ENCODE results near the gene ADAM11.

The ADAM11 gene

DNA sequence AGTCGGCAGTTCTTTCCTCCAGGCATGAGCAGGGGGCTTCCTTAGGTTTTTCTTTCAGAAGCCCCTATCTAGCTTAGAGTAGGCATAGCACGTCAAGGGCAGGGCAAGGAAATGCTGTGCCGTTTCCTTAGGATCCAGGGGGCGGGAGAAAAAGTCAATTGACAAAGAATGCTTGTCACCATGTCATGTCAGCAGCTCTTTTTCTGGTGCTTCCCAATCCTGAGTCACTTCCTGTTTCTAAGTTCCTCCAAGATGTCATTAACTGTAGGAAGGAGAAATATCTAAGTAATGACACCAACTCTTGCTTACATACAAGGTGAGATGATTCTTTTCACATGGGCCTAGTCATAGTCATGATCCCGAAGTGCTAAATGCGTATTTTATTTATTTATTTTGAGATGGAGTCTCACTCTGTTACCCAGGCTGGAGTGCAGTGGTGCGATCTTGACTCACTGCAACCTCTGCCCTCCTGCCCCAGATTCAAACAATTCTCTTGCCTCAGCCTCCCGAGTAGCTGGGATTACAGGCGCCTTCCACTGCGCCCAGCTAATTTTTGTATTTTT lies 36.1 kb downstream of the ADAM11 start:
- TF ChIP-seq GATA2 (IDR thresholded peaks at IDR 0.05; ENCODE audit: low read depth, low read length): no peak
- TF ChIP-seq GATA3 (IDR thresholded peaks at IDR 0.05; ENCODE audit: low read depth, low read length): no peak

DNA sequence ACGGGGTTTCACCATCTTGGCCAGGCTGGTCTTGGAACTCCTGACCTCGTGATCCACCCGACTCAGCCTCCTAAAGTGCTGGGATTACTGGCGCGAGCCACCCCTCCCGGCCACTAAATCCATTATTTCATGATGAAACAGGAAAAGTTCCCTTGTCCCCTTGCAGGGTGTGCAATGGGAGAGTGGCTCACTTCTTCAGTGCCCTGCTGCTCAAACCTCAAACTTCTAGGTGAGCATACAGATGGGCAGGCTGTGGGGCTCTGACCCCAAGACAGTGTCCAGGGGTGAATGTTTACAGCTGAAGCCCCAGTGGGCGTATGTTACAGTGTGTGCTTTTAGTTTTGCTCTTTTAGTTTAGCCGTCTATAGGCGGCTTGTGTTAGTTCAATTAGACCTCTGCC lies 36.6 kb downstream of the ADAM11 start:
- TF ChIP-seq GATA3 (IDR thresholded peaks at IDR 0.05; ENCODE audit: low read depth, low read length) (no peak), GATA2 (IDR thresholded peaks at IDR 0.05; ENCODE audit: low read depth, low read length) (no peak)

DNA sequence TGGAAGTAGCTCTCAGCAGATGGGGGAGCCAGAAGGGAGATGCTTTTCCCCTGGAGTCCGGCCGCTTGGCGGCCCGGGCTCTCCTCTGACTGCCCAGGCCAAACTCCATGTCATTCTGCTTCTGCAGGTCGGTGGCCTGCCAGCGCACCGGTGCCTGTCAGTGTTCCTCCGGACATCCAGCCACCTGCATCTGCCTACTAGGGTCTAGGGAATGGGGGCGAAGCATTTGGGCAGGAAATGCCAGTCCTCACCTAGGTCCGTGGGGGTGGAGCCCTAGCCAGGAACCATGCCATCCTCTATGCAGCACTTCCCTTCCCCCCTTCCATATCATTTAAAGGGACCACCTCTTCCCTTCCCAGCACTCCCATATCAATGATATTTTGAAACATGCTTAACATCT lies 37.1 kb downstream of the ADAM11 start:
- no peak for TF ChIP-seq GATA2 (IDR thresholded peaks at IDR 0.05; ENCODE audit: low read depth, low read length)
- TF ChIP-seq GATA3 (IDR thresholded peaks at IDR 0.05; ENCODE audit: low read depth, low read length): no peak

DNA sequence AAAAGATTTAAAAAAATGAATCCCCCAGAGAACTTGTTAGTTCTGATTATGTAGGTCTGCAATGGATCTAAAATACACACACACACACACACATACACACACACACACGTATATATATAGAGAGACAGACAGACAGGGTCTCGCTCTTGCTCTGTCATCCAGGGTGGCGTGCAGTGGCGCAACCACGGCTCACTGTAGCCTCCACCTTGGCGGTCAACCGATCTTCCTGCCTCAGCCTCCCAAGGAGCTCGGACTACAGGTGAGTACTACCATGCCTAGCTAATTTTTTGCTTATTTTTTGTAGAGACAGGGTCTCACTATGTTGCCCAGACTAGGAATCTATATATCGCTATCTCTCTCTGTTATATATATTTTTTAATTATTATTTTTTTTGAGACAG lies 37.9 kb downstream of the ADAM11 start:
- TF ChIP-seq GATA3 (IDR thresholded peaks at IDR 0.05; ENCODE audit: low read depth, low read length): no peak

DNA sequence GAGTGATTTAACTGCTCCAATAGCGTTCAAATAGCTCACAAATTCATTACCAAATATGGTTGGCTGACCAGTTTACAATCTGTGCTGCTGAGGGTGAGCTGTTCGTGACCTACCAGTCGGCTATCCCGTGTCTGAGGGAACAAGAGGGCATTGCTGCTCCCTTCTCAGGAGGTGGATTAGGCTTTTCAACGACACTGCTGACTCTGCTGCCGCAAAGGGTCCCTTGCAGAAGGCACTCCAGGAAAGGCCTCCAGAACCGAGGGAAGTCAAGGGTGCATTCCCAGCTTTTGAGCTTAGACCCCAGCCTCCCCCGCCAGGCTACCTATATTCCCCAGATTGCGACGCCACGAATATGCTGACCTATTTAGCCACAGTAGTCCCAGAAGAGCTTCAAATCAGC lies 39.0 kb downstream of the ADAM11 start:
- TF ChIP-seq GATA3 (IDR thresholded peaks at IDR 0.05; ENCODE audit: low read depth, low read length) (no peak), GATA2 (IDR thresholded peaks at IDR 0.05; ENCODE audit: low read depth, low read length) (no peak)

DNA sequence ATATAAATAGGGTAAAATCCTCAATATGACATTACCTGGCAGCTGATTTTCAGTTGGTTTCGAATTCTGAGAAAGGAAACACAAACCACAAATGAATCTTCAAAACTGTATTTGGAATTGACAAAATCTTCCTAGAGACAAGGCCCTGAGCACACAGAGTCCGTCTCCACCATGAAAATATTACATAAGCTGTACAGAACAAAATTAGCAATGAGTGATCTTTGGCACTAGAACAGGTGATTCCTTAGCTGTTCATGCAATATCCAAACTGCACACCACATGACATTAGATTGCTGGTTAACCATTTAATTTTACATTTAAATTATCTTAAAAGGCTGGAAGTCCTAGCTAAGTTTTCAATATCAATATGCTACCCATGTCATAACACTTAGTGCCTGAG lies 39.6 kb downstream of the ADAM11 start:
- TF ChIP-seq GATA2 (IDR thresholded peaks at IDR 0.05; ENCODE audit: low read depth, low read length) (no peak), GATA3 (IDR thresholded peaks at IDR 0.05; ENCODE audit: low read depth, low read length) (no peak)

DNA sequence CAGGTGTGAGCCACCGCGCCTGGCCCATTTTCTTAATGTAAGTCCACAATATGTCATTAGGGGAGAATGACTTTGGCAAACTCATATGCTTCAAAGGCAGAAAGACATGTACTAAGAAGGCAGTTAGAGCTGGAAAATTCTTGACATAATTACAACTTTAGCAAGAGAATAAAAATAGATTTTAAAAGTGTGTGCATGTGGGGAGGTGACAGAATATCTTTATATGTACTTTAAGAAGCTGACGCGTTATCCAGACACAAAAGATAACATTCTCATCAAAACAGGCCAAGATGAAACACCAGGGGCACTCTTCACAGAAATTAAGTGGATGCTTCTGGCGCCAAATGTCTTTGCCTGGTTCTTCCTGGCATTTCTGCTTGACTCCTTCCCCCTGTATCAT lies 43.1 kb downstream of the ADAM11 start:
- no peak for TF ChIP-seq GATA3 (IDR thresholded peaks at IDR 0.05; ENCODE audit: low read depth, low read length)
- TF ChIP-seq GATA2 (IDR thresholded peaks at IDR 0.05; ENCODE audit: low read depth, low read length): no peak

DNA sequence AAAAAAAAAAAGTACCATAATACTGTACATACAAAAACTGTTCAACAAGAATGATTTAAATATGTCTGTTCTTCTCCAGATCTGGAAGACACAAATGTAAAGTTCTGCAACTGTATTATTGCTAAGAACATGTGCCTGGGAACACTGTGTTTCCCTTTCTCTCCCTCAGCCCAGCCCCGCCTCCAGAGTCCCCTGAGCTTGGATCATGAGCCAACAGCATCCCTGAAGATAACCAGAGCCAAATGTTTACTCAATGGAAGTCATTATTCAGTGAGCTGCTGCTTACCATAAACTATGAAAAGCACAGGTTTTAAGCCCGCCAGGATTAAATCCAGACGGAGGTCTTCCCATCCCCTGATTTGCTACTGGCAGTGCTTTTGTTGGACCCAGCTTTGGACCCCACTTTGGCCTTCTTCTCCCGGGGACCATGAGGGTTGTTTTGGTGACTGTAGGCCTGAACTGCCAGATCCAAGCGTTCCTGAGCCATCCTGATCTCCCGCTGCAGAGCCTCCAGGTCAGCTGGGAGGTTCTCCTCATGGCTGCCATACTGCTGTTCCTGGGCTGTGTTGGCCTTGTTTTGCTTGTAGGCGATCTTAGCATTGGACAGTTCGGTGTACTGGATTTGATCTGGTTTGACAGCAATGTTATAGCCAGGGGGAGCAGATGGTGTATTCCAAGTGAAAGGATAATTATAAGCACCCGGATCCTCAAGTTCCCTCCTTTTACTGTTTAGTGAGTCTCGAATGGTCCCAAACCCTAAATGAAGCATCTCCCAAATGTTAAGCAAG lies 45.7 kb downstream of the ADAM11 start:
- no peak for TF ChIP-seq GATA3 (IDR thresholded peaks at IDR 0.05; ENCODE audit: low read depth, low read length)
- no peak for TF ChIP-seq GATA2 (IDR thresholded peaks at IDR 0.05; ENCODE audit: low read depth, low read length)

DNA sequence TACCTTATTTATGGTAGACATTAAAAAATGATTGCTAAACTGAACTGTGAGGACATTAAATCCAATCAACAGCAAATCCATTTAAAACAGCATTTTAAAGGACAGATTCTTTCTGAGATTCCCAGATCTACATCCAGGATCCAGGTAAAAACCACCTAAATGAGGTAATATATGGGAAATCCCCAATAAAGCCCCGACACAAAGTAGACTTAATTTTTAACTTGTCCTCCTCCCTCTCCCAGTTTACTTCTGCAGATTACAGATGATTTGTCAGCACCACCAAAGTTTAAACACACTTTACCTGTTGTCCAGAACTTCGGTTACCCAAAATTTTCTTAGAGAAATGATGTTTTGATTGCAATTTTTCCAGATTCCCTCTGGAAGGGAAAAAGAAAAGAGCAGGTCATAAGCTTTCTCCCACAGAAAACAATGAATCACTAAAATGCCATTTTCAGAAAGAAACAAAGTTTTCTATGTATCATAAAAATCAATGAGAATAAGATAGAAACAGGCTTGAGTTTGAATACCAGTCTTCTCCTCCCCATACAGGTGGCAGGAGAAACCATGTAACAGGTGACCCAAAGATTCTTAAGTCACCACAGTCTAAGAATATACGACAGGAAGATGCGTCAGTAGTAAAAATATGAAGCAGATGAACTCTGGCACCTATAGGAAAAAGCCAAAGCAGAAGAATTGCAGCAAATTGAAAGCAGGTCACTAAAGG lies 48.5 kb downstream of the ADAM11 start:
- TF ChIP-seq GATA3 (IDR thresholded peaks at IDR 0.05; ENCODE audit: low read depth, low read length): no peak
- TF ChIP-seq GATA2 (IDR thresholded peaks at IDR 0.05; ENCODE audit: low read depth, low read length): no peak

DNA sequence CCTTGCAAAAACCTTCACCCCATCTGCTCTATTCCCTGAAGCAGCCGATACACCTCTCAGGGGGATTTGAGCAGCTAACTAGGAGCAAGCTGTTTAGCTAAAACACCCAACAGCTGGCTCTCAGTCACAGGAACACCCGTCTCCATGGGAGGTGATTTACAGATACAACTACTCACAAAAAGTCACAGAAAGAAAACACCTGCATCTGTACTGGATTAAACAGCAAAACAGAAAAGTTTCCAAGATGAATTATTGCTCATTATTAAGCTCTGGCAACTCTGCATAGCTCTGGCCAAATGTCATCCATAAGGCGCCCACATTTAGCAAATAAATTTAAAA lies 49.0 kb downstream of the ADAM11 start:
- TF ChIP-seq GATA2 (IDR thresholded peaks at IDR 0.05; ENCODE audit: low read depth, low read length): no peak
- no peak for TF ChIP-seq GATA3 (IDR thresholded peaks at IDR 0.05; ENCODE audit: low read depth, low read length)

DNA sequence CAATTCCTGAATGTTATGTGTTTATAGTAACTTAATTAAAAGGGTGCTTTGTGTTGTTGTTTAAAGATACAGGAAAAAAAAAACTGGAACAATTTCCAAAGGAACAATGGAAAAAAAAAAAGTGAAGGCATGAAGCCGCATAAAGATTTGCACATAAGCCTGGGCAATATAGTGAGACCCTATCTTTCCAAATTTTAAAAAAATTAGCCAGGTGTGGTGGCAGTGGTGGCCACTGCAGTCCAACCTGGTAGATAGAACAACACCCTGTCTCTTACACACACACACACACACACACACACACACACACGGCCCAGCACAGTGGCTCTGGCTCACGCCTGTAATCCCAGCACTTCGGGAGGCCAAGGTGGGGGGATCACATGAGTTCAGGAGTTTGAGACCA lies 49.4 kb downstream of the ADAM11 start:
- TF ChIP-seq GATA3 (IDR thresholded peaks at IDR 0.05; ENCODE audit: low read depth, low read length): no peak
- no peak for TF ChIP-seq GATA2 (IDR thresholded peaks at IDR 0.05; ENCODE audit: low read depth, low read length)

DNA sequence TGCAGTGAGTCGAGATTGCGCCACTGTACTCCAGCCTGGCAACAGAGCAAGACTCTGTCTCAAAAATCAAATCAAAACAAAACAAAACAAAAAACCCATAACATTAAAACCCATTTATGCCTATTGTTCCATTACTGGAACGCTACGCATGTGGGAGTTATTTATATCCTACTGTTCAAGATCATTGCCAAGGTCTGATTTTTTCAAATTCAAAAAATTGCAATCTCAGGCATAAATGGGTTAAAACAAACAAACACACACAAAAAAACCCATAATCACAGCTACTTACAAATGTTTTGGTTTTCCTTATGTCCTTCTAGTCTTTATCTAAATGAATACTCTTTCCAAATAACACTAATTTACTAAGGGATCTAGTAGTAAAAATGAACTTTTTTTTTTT lies 53.5 kb downstream of the ADAM11 start:
- no peak for TF ChIP-seq GATA3 (IDR thresholded peaks at IDR 0.05; ENCODE audit: low read depth, low read length)
- no peak for TF ChIP-seq GATA2 (IDR thresholded peaks at IDR 0.05; ENCODE audit: low read depth, low read length)

DNA sequence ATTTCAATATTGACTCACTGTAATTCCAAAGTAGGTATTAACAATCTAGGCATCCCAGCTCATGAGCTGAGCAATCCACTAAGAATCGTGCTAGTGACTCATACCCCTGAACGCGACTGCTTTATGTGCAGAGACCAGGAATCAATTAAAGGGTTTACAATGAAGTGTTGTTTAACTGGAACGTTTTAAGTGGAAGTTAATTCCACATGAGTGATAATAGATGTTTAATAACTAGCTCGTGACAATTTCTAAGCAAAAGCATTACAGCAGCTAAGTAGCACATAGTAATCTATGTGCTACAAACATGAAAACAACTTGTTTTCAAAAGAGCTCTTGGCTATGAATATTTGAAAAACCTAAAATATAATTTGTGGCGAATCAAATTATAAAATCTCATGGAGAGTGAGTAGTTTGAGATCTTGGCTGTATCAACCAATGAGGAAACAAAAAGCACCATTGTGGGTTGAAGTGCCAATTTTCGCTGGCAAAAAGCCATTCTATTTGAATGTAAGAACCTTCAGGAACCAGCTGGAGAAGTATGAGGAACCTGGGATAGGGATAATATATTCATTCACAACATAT lies 61.9 kb downstream of the ADAM11 start:
- TF ChIP-seq GATA3 (IDR thresholded peaks at IDR 0.05; ENCODE audit: low read depth, low read length): no peak
- no peak for TF ChIP-seq GATA2 (IDR thresholded peaks at IDR 0.05; ENCODE audit: low read depth, low read length)

DNA sequence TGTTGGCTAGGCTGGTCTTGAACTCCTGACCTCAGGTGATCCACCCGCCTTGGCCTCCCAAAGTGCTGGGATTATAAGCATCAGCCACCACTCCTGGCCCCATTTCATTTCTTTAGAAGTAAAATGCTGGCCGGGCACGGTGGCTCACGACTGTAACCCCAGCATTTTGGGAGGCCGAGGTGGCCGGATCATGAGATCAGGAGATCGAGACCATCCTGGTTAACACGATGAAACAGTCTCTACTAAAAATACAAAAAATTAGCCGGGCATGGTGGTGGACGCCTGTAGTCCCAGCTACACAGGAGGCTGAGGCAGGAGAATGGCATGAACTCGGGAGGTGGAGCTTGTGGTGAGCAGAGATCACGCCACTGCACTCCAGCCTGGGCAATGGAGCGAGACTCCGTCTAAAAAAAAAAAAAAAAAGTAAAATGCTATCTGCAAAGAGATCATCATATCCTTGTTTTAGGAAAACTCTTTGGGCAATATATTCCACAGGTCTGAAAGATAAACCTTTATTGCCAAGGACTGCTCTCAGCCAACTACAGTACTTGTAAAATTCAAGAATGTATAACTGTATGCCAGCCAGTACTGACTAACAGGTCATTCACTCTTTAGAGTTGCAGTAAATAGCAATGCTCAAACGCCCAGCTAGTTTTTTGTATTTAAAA lies 67.5 kb downstream of the ADAM11 start:
- TF ChIP-seq GATA3 (IDR thresholded peaks at IDR 0.05; ENCODE audit: low read depth, low read length) (no peak), GATA2 (IDR thresholded peaks at IDR 0.05; ENCODE audit: low read depth, low read length) (no peak)

Measured in SH-SY5Y (cell line).